Articular chondrocyte of knee joint (primary cell): ENCODE results near the gene TEX52. TPM values are rescaled to one million over a fixed set of nuclear protein-coding genes. Genes with fewer than 3 reads are reported as not detected.

Experiments
- total RNA-seq: library from RNA; depleted of rRNA; stranded (reverse); fragments of >200 nt; gene quantifications from 2 replicates; pipeline ENCODE4 v1.2.3, GENCODE V29; 2012

The TEX52 gene
- not detected in 2 replicates for total RNA-seq

GRCh38 chr12:2857021-2857431 is at the start of gene TEX52:
TEX52 (minus strand) TSS chr12:2857039; CDS start chr12:2857026, 13 bp downstream.

GRCh38 chr12:2890388-2891239 is 33.8 kb upstream of the TEX52 start, which contains the start of gene TULP3:
TULP3 (plus strand) TSS chr12:2890891; CDS start chr12:2890948, 57 bp downstream.

GRCh38 chr12:2877047-2877952 is 20.5 kb upstream of the TEX52 start, which contains the start of the genes FOXM1 and RHNO1:
FOXM1 (minus strand) TSS chr12:2877174; CDS start chr12:2874478, 2,696 bp downstream.
RHNO1 (plus strand) TSS chr12:2877223; CDS start chr12:2885367, 8,144 bp downstream.

GRCh38 chr12:2834581-2835491 is 22.0 kb downstream of the TEX52 start, which contains the start of gene NRIP2:
NRIP2 (minus strand) TSS chr12:2835035; CDS start chr12:2834983, 52 bp downstream.

GRCh38 chr12:2812290-2813213 is 44.3 kb downstream of the TEX52 start, which contains the start of gene ITFG2:
ITFG2 (plus strand) TSS chr12:2812668; CDS start chr12:2812761, 93 bp downstream.

Other genes starting within 250 kb of the TEX52 start
- 16.1 and 18.6 TPM in 2 replicates for gene FKBP4, start 62.1 kb downstream of the TEX52 start, total RNA-seq
- 17.2 and 20.0 TPM in 2 replicates for gene ITFG2, start 44.4 kb downstream of the TEX52 start, total RNA-seq
- gene NRIP2, start 22.0 kb downstream of the TEX52 start, total RNA-seq: 0.26 and 0.43 TPM in 2 replicates
- gene FOXM1, start 20.1 kb upstream of the TEX52 start, total RNA-seq: 14.8 and 17.6 TPM in 2 replicates
- 27.7 and 31.1 TPM in 2 replicates for gene RHNO1, start 20.2 kb upstream of the TEX52 start, total RNA-seq
- gene TULP3, start 33.9 kb upstream of the TEX52 start, total RNA-seq: 40.1 and 44.6 TPM in 2 replicates
- gene TEAD4, start 102.4 kb upstream of the TEX52 start, total RNA-seq: 12.3 and 17.2 TPM in 2 replicates
- gene TSPAN9, start 220.3 kb upstream of the TEX52 start, total RNA-seq: 14.4 and 16.6 TPM in 2 replicates